Suprapubic skin (tissue), 4 donors: Measurements from ENCODE around the gene PNPLA1. TPM values are rescaled to one million over a fixed set of nuclear protein-coding genes. Genes with fewer than 3 reads are reported as not detected.

ENCODE experiments used
- DNase-seq, 2 donors: peaks; one replicate each; pipeline ENCODE4 v3.0.0-alpha.2; 2019; ENCODE audit warnings: low spot score in 2 of 2
- H3K27ac ChIP-seq: fragments of 200-600 bp; sonication (generic); one replicate; pipeline ENCODE4 v1.5.1; 2019
- H3K27me3 ChIP-seq: fragments of 200-600 bp; sonication (generic); one replicate; pipeline ENCODE4 v1.5.1; 2019
- H3K36me3 ChIP-seq: fragments of 200-600 bp; sonication (generic); one replicate; pipeline ENCODE4 v1.5.1; 2019
- H3K4me1 ChIP-seq: fragments of 200-600 bp; sonication (generic); one replicate; pipeline ENCODE4 v1.5.1; 2019
- H3K4me3 ChIP-seq: fragments of 200-600 bp; sonication (generic); one replicate; pipeline ENCODE4 v1.5.1; 2019; ENCODE audit warnings: mild to moderate bottlenecking
- H3K9me3 ChIP-seq: fragments of 200-600 bp; sonication (generic); one replicate; pipeline ENCODE4 v1.5.1; 2019
- EP300 ChIP-seq: sonication (generic); formaldehyde crosslinking; IDR thresholded peaks from one replicate; pipeline ENCODE4 v1.6.1; 2017; ENCODE audit warnings: antibody characterized with exemption
- POLR2A ChIP-seq, 2 donors: fragments of 450-650 bp; IDR thresholded peaks; one replicate each; pipeline ENCODE4 v1.6.1; 2017; ENCODE audit warnings: antibody characterized with exemption in 2 of 2, mild to moderate bottlenecking in 2 of 2, moderate library complexity in 2 of 2
- POLR2AphosphoS5 ChIP-seq, 3 donors: sonication (generic); formaldehyde crosslinking; IDR thresholded peaks; one replicate each; pipeline ENCODE4 v1.6.1; 2017; ENCODE audit warnings: antibody characterized with exemption in 3 of 3
- WGBS: methylation state at CpG from one replicate; pipeline ENCODE4 v1.1.5; 2018; 5-methylcytosine and 5-hydroxymethylcytosine counted together
- total RNA-seq, 4 donors: library from RNA; depleted of rRNA; stranded (reverse); fragments of >200 nt; gene quantifications; one replicate each; pipeline ENCODE4 v1.1.0, GENCODE V29; 2016
- TF ChIP-seq, protein P1 (sequence below), 2 donors: fragments of 200-600 bp in 1 of 2; fragments of 450-650 bp in 1 of 2; sonication (generic) in 1 of 2; IDR thresholded peaks; one replicate each; pipeline ENCODE4 v1.5.1; 2016 to 2019; ENCODE audit warnings: antibody characterized with exemption in 2 of 2, mild to moderate bottlenecking in 1 of 2, moderate library complexity in 1 of 2

The PNPLA1 gene
- total RNA-seq, 4 donors from 2014 or later: 15.7 to 40.3 (median 32.9) TPM

DNA sequence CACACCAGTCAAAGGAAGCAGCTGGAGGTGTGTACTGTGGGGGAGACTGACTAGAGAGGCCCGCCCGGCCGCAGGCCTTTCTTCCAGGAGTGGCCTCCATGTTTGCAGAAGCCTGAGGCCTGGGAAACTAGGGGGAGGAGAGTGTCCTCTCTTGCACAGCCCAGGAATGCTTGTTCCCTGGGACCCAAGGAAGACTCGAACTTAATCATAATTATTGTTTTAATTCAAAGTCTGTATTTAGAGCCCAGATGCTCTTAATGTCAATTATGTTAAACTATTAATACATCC lies 43.7 kb downstream of the PNPLA1 start:
- Histone ChIP-seq H3K4me1 (peaks cover 12% of the 10 kb centered on the region), H3K9me3 (no peaks in the 10 kb centered on the region), H3K36me3 (no peaks in the 10 kb centered on the region), H3K27ac (no peak overlapping the region), H3K4me3 (no peak overlapping the region), H3K27me3 (no peaks in the 10 kb centered on the region)
- no peak for TF ChIP-seq POLR2A (IDR thresholded peaks at IDR 0.05)
- no peak for TF ChIP-seq POLR2AphosphoS5 (IDR thresholded peaks at IDR 0.05)
- TF ChIP-seq, protein P1, sequence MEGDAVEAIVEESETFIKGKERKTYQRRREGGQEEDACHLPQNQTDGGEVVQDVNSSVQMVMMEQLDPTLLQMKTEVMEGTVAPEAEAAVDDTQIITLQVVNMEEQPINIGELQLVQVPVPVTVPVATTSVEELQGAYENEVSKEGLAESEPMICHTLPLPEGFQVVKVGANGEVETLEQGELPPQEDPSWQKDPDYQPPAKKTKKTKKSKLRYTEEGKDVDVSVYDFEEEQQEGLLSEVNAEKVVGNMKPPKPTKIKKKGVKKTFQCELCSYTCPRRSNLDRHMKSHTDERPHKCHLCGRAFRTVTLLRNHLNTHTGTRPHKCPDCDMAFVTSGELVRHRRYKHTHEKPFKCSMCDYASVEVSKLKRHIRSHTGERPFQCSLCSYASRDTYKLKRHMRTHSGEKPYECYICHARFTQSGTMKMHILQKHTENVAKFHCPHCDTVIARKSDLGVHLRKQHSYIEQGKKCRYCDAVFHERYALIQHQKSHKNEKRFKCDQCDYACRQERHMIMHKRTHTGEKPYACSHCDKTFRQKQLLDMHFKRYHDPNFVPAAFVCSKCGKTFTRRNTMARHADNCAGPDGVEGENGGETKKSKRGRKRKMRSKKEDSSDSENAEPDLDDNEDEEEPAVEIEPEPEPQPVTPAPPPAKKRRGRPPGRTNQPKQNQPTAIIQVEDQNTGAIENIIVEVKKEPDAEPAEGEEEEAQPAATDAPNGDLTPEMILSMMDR (IDR thresholded peaks at IDR 0.05): no peak
- TF ChIP-seq EP300: no peak
- no peak for DNase-seq
- WGBS: 87% methylated on average over 4 of the region's 4 CpGs

DNA sequence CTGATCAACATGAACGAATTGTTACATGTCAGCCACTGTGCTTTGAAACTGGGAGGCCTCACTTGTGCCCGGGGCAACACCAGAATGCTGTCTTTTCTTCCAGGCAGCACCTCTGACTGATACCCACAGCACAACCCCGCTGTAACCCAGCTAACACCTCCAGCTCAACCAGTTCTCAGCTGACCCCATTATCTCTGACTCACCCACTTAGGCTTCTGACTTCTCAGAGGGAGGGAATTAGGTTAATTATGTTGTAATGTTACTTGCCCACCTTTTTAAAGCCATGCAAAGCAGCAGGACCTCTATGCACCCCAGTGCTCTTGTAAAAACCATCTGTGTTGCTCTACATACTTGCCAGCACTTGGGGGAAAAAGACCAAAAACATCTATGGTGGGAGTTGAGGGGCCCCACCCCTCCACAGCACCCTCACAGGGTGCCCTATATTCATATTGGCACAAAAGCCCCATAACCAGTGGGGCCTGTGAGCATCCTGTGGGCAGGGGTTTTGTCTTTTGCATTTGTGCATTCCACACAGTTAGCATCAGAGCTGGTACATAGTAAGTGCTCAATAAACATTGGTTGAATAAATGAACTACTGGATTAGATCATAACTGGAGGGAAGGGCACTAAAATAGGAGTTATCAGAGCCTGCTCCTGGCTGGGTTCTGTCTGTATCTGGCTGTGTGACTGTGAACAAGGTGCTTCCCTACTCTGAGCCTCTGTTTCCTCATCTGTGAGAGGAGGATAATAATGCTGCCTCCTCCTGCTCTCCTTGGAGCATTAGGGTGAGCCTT lies 44.6 kb downstream of the PNPLA1 start:
- DNase-seq: no peak
- Histone ChIP-seq H3K27me3 (no peaks in the 10 kb centered on the region), H3K4me1 (peaks cover 12% of the 10 kb centered on the region), H3K36me3 (no peaks in the 10 kb centered on the region), H3K4me3 (no peak overlapping the region), H3K27ac (no peak overlapping the region), H3K9me3 (no peaks in the 10 kb centered on the region)
- no peak for TF ChIP-seq POLR2A (IDR thresholded peaks at IDR 0.05)
- no peak for TF ChIP-seq EP300
- TF ChIP-seq, protein P1 (IDR thresholded peaks at IDR 0.05): no peak
- TF ChIP-seq POLR2AphosphoS5 (IDR thresholded peaks at IDR 0.05): no peak
- WGBS: 40% methylated on average over 3 of the region's 3 CpGs

DNA sequence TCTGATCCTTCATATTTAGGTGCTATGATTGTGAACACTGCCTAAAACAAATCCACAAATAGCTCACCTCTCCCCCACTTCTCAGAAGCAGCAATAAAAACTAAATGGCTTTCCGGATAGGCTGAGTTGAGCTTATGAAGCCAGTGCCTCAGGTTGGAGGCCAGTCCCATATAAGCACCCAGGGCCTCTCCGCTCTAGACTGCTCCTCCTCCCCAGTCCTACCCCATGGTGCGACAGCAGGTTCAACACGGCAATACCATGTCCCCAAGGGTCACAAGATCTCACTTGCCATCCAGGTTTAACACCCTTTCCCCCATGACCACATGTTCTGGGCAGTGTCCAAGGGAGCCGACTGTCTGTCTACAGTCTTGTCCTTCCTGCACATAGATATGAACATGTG lies 46.1 kb downstream of the PNPLA1 start:
- Histone ChIP-seq H3K36me3 (no peaks in the 10 kb centered on the region), H3K27me3 (no peaks in the 10 kb centered on the region), H3K9me3 (no peaks in the 10 kb centered on the region), H3K4me3 (no peak overlapping the region), H3K4me1 (peaks cover 12% of the 10 kb centered on the region), H3K27ac (no peak overlapping the region)
- TF ChIP-seq, protein P1 (IDR thresholded peaks at IDR 0.05): no peak
- no peak for TF ChIP-seq EP300
- no peak for TF ChIP-seq POLR2AphosphoS5 (IDR thresholded peaks at IDR 0.05)
- TF ChIP-seq POLR2A (IDR thresholded peaks at IDR 0.05): no peak
- no peak for DNase-seq
- 90% methylated on average over 3 of the region's 5 CpGs for WGBS

DNA sequence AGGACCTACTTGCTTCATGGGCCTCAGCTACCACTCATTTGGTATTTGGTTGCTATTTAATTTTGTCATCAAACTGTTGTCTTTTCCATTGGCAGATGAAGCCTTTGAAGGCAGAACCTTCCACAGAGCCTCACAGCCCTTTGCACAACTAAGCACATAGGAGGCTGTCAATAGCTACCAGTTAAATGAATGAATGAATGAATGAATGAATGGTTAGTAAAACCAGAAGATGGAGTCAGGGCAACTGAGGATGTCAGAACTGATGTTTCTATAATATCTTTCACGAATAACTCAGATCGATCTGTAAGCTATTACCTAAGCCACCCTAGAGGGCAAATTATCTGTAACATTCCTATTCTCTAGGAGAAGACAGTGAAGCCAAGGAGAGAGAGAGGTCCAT lies 47.8 kb downstream of the PNPLA1 start:
- Histone ChIP-seq H3K4me1 (peaks cover 12% of the 10 kb centered on the region), H3K4me3 (no peak overlapping the region), H3K9me3 (no peaks in the 10 kb centered on the region), H3K27me3 (no peaks in the 10 kb centered on the region), H3K36me3 (no peaks in the 10 kb centered on the region), H3K27ac (no peak overlapping the region)
- WGBS: 90% methylated on average over 2 of the region's 2 CpGs
- TF ChIP-seq POLR2AphosphoS5 (IDR thresholded peaks at IDR 0.05) (no peak), EP300 (no peak), POLR2A (IDR thresholded peaks at IDR 0.05) (no peak)
- TF ChIP-seq, protein P1 (IDR thresholded peaks at IDR 0.05): no peak
- DNase-seq: no peak

DNA sequence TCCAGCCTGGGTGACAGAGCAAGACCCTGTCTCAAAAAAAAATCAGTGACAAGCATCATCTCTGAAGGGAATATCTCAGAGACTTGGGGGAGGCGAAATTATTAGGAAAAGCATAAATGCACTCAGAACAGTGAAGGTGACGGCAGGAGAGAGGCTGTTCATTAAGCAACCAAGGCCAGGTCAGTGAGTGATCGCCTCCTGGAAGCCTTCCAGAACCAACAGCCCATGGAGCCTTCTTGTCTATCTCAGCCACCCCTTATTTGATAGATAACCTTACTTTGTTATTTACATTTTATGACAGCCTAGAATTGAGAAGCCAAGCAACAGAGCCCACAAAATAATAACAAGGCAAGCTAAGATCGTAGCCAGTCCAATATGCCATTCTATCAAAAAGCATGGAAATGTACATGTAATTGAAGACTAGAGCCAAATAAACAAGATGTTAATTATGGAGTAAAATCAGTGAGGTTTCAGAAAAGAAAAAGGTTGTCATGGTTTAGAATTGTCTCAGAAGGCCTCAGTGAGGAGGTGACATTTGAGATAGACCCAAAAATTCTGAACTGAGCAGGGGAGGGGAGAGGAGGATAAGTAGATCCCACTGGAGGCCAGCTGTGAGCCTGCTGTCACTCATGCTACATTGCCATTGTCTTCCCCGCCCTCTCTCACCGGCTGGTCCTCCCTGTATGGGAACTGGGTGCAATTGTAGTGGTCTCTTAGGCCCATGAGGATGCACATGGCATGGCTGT lies 49.0 kb downstream of the PNPLA1 start:
- H3K36me3 ChIP-seq: no peaks in the 10 kb centered on the region
- TF ChIP-seq POLR2A (IDR thresholded peaks at IDR 0.05): no peak
- no peak for TF ChIP-seq POLR2AphosphoS5 (IDR thresholded peaks at IDR 0.05)
- TF ChIP-seq, protein P1 (IDR thresholded peaks at IDR 0.05): no peak
- TF ChIP-seq EP300: no peak
- WGBS: 69% methylated on average over 6 of the region's 6 CpGs
- no peak for DNase-seq
- H3K9me3 ChIP-seq: no peaks in the 10 kb centered on the region
- no peaks in the 10 kb centered on the region for H3K27me3 ChIP-seq
- H3K27ac ChIP-seq: no peak overlapping the region
- no peak overlapping the region for H3K4me3 ChIP-seq
- H3K4me1 ChIP-seq: peaks cover 2% of the 10 kb centered on the region
